WI38 (cell line): ENCODE results near the gene BPIFA2.

Experiments
- H3K4me3 ChIP-seq: 2 replicates; pipeline ENCODE4 v1.5.1; 2011; ENCODE audit warnings: low read depth, mild to moderate bottlenecking, control low read depth, low read length
- CTCF ChIP-seq: IDR thresholded peaks from 2 replicates; pipeline ENCODE4 v1.5.1; 2012; ENCODE audit warnings: low read depth, mild to moderate bottlenecking, control low read depth, low read length

Gene BPIFA2

GRCh38 chr20:33139467-33139866 is 28.5 kb upstream of the BPIFA2 start:
- no peak overlapping the region for H3K4me3 ChIP-seq
- no peak for TF ChIP-seq CTCF

- H3K4me3 ChIP-seq = no peak overlapping the region
- TF ChIP-seq CTCF = no peak
These were observed 22.4 kb upstream of the BPIFA2 start for GRCh38 chr20:33145521-33145920.

GRCh38 chr20:33147299-33147698 is 20.7 kb upstream of the BPIFA2 start:
- no peak for TF ChIP-seq CTCF
- H3K4me3 ChIP-seq = no peak overlapping the region

- TF ChIP-seq CTCF = no peak
- no peak overlapping the region for H3K4me3 ChIP-seq
These were observed 19.9 kb upstream of the BPIFA2 start for GRCh38 chr20:33148040-33148439.

GRCh38 chr20:33154252-33154651 is 13.7 kb upstream of the BPIFA2 start:
- no peak overlapping the region for H3K4me3 ChIP-seq
- TF ChIP-seq CTCF = no peak

GRCh38 chr20:33158637-33159385 is 9.1 kb upstream of the BPIFA2 start:
- no peak for TF ChIP-seq CTCF

GRCh38 chr20:33159713-33160112 is 8.2 kb upstream of the BPIFA2 start:
- no peak for TF ChIP-seq CTCF
- no peak overlapping the region for H3K4me3 ChIP-seq

More at GRCh38 chr20:33158637-33159385, 9.1 kb upstream of the BPIFA2 start:
- H3K4me3 ChIP-seq = no peak overlapping the region
